Adrenal gland (tissue), 5 donors: ENCODE results near the gene KAZN.

ENCODE experiments used
- POLR2A ChIP-seq, 2 donors: fragments of 450-650 bp; IDR thresholded peaks; one replicate each; pipeline ENCODE4 v1.6.1; 2017; ENCODE audit warnings: antibody characterized with exemption in 2 of 2, mild to moderate bottlenecking in 2 of 2, moderate library complexity in 1 of 2
- TF ChIP-seq, protein P1 (sequence below), 6 experiments: fragments of 450-650 bp in 4 of 6; fragments of 200-600 bp in 2 of 6; sonication (generic) in 1 of 6; IDR thresholded peaks; 1 replicate in 5 of 6; 2 replicates in 1 of 6; pipeline versions ENCODE4 v1.5.1 to v1.8.0; 2016 to 2021; ENCODE audit warnings: antibody characterized with exemption in 6 of 6, mild to moderate bottlenecking in 2 of 6, moderate library complexity in 1 of 6
- donor health status: DM: no; HTN: no; CAD: no.

DNA sequence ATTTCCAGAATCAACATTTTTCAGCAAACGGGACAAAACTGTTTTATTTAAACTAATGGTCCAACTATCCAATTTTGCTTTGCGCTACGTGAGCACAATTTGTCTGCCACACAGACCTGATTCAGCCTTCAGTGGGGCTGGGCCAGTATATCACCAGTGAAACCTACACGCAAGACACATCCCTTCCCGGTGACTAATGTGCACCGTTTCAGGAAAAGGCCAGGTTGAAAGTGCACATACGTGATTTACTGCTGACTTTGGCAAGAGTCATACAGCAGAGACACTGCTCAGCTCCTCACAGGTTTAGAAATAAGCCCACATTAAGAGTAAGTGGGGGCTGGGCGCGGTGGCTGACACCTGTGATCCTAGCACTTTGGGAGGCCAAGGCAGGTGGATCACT is 550.0 kb downstream of the KAZN start:
- TF ChIP-seq, protein P1, sequence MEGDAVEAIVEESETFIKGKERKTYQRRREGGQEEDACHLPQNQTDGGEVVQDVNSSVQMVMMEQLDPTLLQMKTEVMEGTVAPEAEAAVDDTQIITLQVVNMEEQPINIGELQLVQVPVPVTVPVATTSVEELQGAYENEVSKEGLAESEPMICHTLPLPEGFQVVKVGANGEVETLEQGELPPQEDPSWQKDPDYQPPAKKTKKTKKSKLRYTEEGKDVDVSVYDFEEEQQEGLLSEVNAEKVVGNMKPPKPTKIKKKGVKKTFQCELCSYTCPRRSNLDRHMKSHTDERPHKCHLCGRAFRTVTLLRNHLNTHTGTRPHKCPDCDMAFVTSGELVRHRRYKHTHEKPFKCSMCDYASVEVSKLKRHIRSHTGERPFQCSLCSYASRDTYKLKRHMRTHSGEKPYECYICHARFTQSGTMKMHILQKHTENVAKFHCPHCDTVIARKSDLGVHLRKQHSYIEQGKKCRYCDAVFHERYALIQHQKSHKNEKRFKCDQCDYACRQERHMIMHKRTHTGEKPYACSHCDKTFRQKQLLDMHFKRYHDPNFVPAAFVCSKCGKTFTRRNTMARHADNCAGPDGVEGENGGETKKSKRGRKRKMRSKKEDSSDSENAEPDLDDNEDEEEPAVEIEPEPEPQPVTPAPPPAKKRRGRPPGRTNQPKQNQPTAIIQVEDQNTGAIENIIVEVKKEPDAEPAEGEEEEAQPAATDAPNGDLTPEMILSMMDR (IDR thresholded peaks at IDR 0.05), result no peak
- TF ChIP-seq POLR2A (IDR thresholded peaks at IDR 0.05), result no peak
